OCI-LY7 (cell line): ENCODE results near the gene MAG. TPM values are rescaled to one million over a fixed set of nuclear protein-coding genes. Genes with fewer than 3 reads are reported as not detected.

Source experiments
- BruUV-seq: library from RNA; stranded (reverse); fragments of 400-500 nt; replicated peaks from 2 replicates; lab custom pipeline; 2021; lab: Mats Ljungman, UMichigan
- CTCF ChIA-PET: fragments of 300-600 bp; sonication (Branson Sonifier 250); formaldehyde crosslinking; loops from one replicate; lab custom pipeline; 2022; ENCODE audit warnings: antibody characterized with exemption; ENCODE audit not compliant: unreplicated experiment; lab: Charles Lee
- POLR2A ChIA-PET: fragments of 300-600 bp; sonication (Branson Sonifier 250); formaldehyde crosslinking; loops from one replicate; lab custom pipeline; 2022; ENCODE audit warnings: antibody characterized with exemption; lab: Charles Lee
- DNase-seq: peaks from one replicate; pipeline ENCODE4 v3.0.0-alpha.2; 2015; ENCODE audit warnings: low spot score
- H2AFZ ChIP-seq: fragments of 200-600 bp; sonication (generic), shearing (Covaris generic); 2 replicates; pipeline ENCODE4 v1.6.1; 2014; ENCODE audit warnings: mild to moderate bottlenecking, antibody characterized with exemption, low read length, moderate library complexity
- H3K27ac ChIP-seq: fragments of 200-600 bp; sonication (generic); 2 replicates; pipeline ENCODE4 v1.5.1; 2014; ENCODE audit warnings: mixed run types, low read depth, mild to moderate bottlenecking, moderate library complexity, low read length, inconsistent platforms; ENCODE audit not compliant: poor library complexity, severe bottlenecking
- H3K36me3 ChIP-seq: fragments of 200-600 bp; sonication (generic); 2 replicates; pipeline ENCODE4 v1.6.1; 2014; ENCODE audit warnings: mild to moderate bottlenecking, antibody characterized with exemption, low read length, moderate library complexity, mixed read lengths; ENCODE audit not compliant: insufficient read depth
- H3K4me1 ChIP-seq: fragments of 200-600 bp; sonication (generic); 2 replicates; pipeline ENCODE4 v1.5.1; 2014; ENCODE audit warnings: mild to moderate bottlenecking, low read length; ENCODE audit not compliant: insufficient read depth, poor library complexity, severe bottlenecking
- H3K4me2 ChIP-seq: fragments of 200-600 bp; sonication (generic); 2 replicates; pipeline ENCODE4 v1.6.1; 2014; ENCODE audit warnings: mild to moderate bottlenecking, low read length
- H3K4me3 ChIP-seq: fragments of 200-600 bp; sonication (generic); 2 replicates; pipeline ENCODE4 v1.5.1; 2014; ENCODE audit warnings: mild to moderate bottlenecking, low read depth, low read length; ENCODE audit not compliant: poor library complexity, severe bottlenecking
- H3K79me2 ChIP-seq: fragments of 200-600 bp; sonication (generic); 2 replicates; pipeline ENCODE4 v1.6.1; 2016; ENCODE audit warnings: low read depth, mild to moderate bottlenecking, low read length, moderate library complexity, mixed read lengths; ENCODE audit not compliant: insufficient read depth
- H3K9me2 ChIP-seq: fragments of 200-600 bp; sonication (generic); 2 replicates; pipeline ENCODE4 v1.6.1; 2016; ENCODE audit warnings: mild to moderate bottlenecking, low read length, mixed read lengths; ENCODE audit not compliant: insufficient read depth
- H3K9me3 ChIP-seq: fragments of 200-600 bp; sonication (generic); 2 replicates; pipeline ENCODE4 v1.6.1; 2014; ENCODE audit warnings: mild to moderate bottlenecking, mixed run types, low read length, mixed read lengths
- H4K20me1 ChIP-seq: fragments of 200-600 bp; sonication (generic); 2 replicates; pipeline ENCODE4 v1.6.1; 2014; ENCODE audit warnings: mild to moderate bottlenecking, antibody characterized with exemption, low read length, moderate library complexity, mixed read lengths; ENCODE audit not compliant: insufficient read depth
- EZH2phosphoT487 ChIP-seq: fragments of 200-600 bp; sonication (generic); IDR thresholded peaks from 2 replicates; pipeline ENCODE4 v1.6.1; 2018; ENCODE audit warnings: low read depth, borderline replicate concordance, mild to moderate bottlenecking, mixed run types, antibody characterized with exemption, low read length, moderate library complexity, mixed read lengths
- intact Hi-C: fragments of 100-400 bp; cut with micrococcal nuclease; formaldehyde crosslinking; loops from one replicate; pipeline ENCODE4 v1.10.0; 2022; ENCODE audit not compliant: unreplicated experiment
- total RNA-seq, 2 experiments: library from RNA; depleted of rRNA in 1 of 2; stranded (reverse); fragments of >200 nt in 1 of 2; shearing (Covaris generic) in 1 of 2; gene quantifications; 2 replicates each; pipeline ENCODE4 v1.2.3, GENCODE V29; 2014 to 2022
- TF ChIP-seq, protein P1 (sequence below): fragments of 200-600 bp; sonication (generic); conservative IDR thresholded peaks from 2 replicates; pipeline ENCODE4 v1.5.1; 2014; ENCODE audit warnings: mild to moderate bottlenecking, antibody characterized with exemption, low read length, moderate library complexity, mixed read lengths

Gene MAG
- total RNA-seq, 2 experiments from 2014 or later, result 4.6 to 10.1 TPM

DNA sequence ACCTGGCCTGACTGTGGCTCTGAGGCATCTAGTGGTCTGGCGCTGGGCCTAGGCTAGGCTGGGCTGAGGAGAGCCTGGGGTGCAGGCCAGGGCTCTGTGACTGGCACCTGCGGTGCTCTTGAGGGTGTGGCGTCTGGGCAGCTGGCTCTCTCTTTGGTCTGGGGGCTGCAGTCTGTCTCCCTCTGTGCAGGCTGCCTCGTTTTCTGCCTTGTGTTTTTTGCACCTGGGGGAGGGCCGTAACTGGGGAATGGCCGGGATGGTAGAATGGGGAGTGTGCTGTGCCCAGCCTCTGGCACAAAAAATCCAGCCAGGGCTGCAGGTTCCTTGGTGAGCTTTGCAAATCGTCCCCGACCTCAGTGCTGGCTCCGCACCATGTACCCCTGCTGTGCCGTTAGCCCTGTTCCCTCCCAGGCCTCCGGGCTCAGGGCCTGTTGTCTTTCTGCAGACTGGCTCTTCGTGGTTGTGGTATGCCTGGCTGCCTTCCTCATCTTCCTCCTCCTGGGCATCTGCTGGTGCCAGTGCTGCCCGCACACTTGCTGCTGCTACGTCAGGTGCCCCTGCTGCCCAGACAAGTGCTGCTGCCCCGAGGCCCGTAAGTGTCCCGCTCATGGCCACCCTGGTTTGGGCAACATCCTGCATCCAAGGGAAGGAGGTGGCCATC, 29.7 kb upstream of the MAG start:
- ChIA-PET POLR2A (no interaction called here), CTCF (no interaction called here)
- Histone ChIP-seq H3K36me3 (peaks cover 58% of the 10 kb centered on the region), H3K4me2 (no peak overlapping the region), H3K9me3 (no peaks in the 10 kb centered on the region), H3K9me2 (no peaks in the 10 kb centered on the region), H3K27ac (no peak overlapping the region), H4K20me1 (no peaks in the 10 kb centered on the region), H3K4me3 (no peak overlapping the region), H3K4me1 (peaks cover 35% of the 10 kb centered on the region), H3K79me2 (peaks cover 3% of the 10 kb centered on the region; the same call in 1 of the 2 replicates), H2AFZ (no peak overlapping the region)
- TF ChIP-seq, protein P1, sequence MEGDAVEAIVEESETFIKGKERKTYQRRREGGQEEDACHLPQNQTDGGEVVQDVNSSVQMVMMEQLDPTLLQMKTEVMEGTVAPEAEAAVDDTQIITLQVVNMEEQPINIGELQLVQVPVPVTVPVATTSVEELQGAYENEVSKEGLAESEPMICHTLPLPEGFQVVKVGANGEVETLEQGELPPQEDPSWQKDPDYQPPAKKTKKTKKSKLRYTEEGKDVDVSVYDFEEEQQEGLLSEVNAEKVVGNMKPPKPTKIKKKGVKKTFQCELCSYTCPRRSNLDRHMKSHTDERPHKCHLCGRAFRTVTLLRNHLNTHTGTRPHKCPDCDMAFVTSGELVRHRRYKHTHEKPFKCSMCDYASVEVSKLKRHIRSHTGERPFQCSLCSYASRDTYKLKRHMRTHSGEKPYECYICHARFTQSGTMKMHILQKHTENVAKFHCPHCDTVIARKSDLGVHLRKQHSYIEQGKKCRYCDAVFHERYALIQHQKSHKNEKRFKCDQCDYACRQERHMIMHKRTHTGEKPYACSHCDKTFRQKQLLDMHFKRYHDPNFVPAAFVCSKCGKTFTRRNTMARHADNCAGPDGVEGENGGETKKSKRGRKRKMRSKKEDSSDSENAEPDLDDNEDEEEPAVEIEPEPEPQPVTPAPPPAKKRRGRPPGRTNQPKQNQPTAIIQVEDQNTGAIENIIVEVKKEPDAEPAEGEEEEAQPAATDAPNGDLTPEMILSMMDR, result no peak
- TF ChIP-seq EZH2phosphoT487, result no peak
- intact Hi-C loops, result no loop called here
- no peak for DNase-seq
- BruUV-seq, result no TSS peak

DNA sequence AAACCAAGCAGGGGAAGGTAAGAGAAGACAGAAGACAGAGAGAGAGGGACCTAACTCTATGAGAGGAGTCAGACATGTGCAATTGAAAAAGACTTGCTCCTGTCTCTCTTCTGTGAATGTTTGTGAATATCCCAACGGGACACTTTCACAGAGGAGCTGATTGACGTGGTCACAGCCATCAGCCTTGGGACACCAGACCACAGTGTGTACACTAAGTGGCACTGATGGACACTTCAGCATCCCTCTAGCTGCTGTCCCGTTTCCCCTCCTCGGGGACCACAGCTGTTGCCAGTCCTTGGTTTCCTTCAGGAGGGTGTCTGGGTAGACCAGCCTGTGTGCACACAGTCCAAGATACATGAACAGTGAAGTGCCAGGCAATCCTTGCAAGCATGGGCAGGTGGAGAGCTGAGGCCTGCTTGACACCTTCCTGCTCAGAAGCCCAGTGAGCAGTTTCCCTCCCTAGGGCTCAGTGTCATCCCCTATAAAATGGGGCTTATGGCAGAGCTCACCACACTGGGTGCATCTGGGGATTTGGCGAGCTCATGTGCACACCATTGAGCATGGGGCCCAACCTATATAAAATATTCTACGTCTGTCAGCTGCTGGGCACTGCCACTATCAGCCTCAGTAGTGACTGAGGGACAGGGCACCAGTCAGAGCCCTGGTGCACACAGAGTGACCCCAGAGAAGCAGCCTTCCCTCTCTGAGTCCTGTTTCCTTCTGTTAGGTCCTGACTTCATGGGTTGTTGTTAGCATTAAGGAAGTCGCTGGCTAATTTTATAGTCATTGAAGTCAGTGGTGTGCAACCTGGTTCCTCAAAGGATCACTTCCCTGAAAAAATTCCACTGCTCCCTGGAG, 27.5 kb upstream of the MAG start:
- TF ChIP-seq, protein P1, result no peak
- no peak for TF ChIP-seq EZH2phosphoT487
- Histone ChIP-seq H3K36me3 (peaks cover 63% of the 10 kb centered on the region), H3K27ac (peak overlapping the region; percentile 39), H4K20me1 (no peaks in the 10 kb centered on the region), H3K9me3 (no peaks in the 10 kb centered on the region), H2AFZ (no peak overlapping the region), H3K4me3 (no peak overlapping the region), H3K4me2 (peak overlapping the region; percentile 18; the same call in 1 of the 2 replicates), H3K79me2 (peaks cover 9% of the 10 kb centered on the region; the same call in 1 of the 2 replicates), H3K4me1 (peaks cover 33% of the 10 kb centered on the region), H3K9me2 (no peaks in the 10 kb centered on the region)
- POLR2A ChIA-PET, result interaction anchor here (0.7 kb wide), 1 partner anchor 27 kb away, joined by 3 read pairs; no protein-coding TSS in a partner anchor
- CTCF ChIA-PET, result no interaction called here
- BruUV-seq, result TSS peak; percentile 52
- DNase-seq, result no peak
- intact Hi-C loops, result loop anchor here (5.0 kb wide), 1 partner anchor 122 kb away; the partner anchor contains the start of gene FXYD7
